Stimulated activated CD8-positive, alpha-beta memory T cell treated with anti-CD3 and anti-CD28 coated beads, Interleukin-4, amount 100 ng/mL, for 4 hours (primary cell): ENCODE results near the gene CACNA2D2.

Experiments used
- DNase-seq, 2 donors: peaks; one replicate each; pipeline ENCODE4 v3.0.0-alpha.2; 2020; ENCODE audit warnings: low read depth in 2 of 2, low spot score in 1 of 2

The CACNA2D2 gene

DNA sequence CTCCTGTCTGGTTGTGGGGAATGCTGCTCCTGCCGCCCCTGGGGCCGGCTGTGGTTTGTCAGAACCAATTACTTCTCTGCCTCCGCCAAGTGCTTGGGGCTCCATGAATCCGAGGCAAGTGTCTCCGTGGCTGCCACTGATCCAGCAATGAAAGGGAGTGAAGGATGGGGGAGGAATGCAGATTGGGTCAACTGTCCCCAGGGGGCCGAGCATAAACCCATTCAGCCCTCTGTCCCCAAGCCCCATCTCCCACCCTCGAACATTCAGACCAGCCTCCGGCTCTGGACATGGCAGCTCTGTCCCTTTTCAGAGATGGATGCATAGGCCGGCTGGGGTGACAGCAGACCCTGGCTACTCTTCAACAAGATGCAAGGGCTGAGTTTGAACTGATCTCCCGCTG, 35.5 kb downstream of the CACNA2D2 start:
- no peak for DNase-seq

- DNase-seq = no peak
These were observed 37.3 kb downstream of the CACNA2D2 start for GRCh38 chr3:50466177-50466576.

DNA sequence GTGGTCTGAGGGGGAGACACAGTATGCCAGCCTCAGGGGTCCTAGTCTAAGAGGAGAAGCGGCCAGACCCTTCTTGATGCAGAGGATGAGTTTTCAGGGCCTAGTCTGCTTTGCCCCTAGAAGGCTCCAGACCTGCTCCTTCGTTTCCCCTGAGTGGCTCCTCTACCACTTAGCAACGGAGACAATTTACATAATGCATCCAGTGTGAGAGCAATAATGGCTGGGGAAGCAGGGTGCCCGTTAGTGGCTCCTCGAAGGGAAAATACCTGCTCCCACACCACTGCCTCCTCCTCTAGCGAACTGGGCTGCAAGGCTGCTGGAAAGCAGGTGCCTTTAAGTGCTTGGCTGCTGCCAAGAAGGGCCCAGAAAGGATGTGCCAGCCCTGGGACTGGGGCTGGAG, 38.9 kb downstream of the CACNA2D2 start:
- DNase-seq = no peak

GRCh38 chr3:50459785-50460184, 43.6 kb downstream of the CACNA2D2 start:
- DNase-seq = no peak

- no peak for DNase-seq
These were observed 45.4 kb downstream of the CACNA2D2 start for GRCh38 chr3:50457988-50458387.

- no peak for DNase-seq
These were observed 48.0 kb downstream of the CACNA2D2 start for GRCh38 chr3:50455161-50456018.

DNA sequence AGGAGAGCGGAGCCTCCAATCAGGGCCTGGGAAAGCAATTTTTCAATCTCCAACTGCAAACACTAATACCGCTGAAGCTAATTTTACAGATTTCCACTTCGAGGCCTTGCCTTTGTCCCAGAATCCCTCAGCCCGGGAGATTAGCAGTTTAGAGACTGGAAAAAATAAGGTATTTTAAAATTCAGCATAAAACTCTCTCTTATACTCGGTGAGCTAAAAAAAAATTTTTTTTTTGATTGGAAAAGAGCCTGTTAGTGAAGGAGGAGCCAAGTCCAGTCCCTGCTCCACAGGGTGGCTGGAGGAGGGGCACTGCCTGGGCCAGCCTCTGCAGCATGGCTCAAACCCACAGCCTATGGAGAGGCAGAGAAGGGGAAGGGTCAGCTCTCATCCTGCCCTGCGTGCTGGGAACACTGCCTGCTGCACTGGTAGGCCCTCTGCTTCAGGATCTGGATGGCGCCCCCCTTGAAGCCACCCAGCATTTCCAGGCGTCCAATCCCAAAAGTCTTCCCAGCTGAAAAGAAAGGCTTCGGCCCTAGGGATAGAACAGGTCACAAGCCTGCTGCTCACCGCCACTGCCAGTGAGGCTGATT, 48.9 kb downstream of the CACNA2D2 start:
- DNase-seq = no peak

GRCh38 chr3:50453907-50454306, 49.5 kb downstream of the CACNA2D2 start:
- DNase-seq = no peak

DNA sequence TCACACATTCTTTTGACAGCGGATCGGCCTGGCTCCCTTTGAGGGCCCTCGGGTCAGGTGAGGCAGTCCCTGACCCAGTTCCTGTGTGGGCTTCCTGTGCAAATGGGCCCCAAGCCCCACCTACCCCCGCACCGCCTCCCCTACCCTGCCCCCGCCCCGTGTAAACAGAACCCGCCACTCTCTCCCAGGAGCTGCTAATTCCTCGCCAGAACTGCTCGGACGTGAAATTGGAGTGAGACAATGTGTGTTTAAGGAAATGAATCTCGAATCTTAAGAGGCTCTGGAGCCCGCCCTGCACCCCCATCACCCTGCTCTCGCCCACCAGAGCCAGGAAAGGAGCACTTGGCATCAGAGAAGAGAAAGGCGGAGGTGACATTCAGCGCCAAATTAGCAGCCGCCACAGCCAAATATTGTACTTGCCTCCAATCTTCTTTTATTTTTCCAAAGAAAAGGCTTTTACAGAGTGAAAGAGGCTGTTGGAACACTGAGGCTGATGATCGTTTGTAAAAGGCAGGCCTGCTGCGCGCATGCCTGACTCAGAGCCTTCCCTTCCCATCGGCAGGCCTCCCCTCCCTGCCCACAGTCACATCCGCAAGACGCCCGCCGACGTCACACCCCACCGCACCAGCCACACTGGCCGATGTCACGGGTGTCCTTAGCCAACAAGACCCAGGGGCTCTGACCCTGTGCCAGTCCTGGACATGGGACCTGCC, 53.1 kb downstream of the CACNA2D2 start:
- DNase-seq = peak; percentile 45 to 60

DNA sequence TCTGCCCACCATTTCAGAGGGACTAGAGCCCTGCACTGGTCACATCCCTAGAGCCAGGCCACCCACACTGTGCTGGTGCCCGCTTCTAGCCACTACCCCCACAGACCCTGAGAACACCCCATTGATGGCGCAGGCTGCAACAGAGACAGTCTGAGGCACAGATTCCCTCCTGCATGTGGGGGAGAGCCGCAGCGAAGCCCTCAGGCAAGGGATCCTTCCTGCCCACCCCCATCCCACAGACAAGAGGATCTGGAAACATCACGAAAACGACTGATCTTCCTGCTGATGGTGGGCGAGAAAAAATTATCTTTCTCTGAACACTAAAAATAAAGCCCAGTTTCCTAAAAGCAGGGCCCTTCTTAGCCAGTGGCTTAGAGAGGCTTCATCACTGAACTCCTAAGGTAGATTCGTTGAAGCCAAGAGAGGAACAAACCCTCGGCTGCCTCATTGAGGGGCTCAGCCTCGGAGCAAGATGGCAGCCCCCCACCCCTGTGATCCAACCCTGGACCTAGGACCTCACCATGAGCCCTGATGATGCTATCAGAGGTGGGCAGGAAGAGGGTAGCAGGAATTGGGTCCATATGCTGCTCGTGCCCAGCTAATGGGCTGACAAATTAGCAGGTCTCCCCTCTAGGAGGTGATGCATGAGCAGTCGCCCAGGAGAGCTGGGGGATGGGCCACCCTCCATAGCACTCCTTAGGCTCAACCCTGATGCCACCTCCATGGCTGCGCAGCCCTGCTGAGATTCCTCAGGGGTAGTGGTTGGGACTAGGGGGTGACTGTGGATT, 54.5 kb downstream of the CACNA2D2 start:
- no peak for DNase-seq

DNA sequence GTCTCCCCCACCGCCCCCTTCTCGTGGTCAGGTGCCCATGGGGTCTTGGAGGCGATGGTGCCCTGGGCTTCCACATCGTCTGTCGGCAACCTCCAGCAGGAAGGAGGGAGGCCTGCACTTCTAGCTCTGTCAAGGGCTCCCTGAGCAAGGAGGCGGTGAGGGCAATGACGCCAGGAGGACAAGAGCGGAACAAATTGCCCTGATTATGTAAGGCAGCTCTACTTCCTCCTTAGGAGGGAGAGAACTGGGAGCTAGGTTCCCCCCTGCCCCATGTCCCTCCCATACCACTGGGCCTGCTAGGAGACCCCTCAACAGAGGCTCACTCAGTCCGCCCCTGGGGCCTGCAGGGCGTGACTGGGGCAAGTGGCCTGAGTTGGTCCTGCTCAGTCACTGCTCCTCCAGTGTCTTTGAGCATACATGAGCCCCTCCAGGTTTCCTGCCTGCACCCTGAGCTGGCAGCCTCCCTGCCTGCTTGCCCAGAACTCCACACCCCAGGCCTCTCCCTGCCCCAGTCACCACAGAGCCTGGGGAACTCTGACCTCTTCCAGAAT, 56.1 kb downstream of the CACNA2D2 start:
- no peak for DNase-seq

DNA sequence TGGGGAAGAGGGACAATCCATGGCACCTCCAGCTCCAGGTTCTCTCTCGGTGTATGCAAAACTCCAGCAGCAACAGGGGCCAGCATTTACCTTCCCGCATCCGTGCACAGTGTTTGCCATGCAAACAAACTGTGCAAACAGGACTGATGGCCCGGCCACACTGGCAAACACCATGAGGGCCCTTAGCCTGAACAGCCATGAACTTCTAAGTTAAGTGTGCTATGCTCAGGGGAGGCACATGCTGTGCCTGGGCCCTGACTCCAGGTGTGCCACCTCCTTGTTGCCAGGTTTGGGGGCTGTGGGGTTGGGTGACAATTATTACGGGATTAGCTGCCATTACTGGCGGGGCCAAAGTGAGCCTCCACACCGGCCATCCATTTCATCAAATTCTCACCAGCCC, 57.5 kb downstream of the CACNA2D2 start:
- no peak for DNase-seq

- no peak for DNase-seq
These were observed 58.7 kb downstream of the CACNA2D2 start for GRCh38 chr3:50444782-50445181.

DNA sequence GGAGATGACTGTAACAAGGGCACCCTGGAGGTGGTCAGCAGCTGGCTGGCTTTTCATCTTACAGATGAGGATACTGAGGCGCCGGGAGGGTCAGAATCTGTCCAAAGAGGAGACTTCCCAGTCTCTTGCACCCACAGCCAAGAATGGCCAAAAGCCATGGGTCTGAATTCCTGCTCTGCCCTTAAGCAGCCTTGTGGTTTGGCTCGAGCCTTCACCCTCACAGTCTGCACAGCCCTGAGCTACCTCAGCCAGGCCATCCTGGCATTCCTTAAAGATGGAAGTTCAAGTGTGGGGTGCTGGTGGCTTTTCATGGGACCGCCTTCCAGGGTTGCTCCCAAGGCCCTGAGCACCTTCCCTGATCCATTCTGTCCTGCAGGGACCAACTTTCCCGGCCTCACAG, 59.2 kb downstream of the CACNA2D2 start:
- DNase-seq = no peak

DNA sequence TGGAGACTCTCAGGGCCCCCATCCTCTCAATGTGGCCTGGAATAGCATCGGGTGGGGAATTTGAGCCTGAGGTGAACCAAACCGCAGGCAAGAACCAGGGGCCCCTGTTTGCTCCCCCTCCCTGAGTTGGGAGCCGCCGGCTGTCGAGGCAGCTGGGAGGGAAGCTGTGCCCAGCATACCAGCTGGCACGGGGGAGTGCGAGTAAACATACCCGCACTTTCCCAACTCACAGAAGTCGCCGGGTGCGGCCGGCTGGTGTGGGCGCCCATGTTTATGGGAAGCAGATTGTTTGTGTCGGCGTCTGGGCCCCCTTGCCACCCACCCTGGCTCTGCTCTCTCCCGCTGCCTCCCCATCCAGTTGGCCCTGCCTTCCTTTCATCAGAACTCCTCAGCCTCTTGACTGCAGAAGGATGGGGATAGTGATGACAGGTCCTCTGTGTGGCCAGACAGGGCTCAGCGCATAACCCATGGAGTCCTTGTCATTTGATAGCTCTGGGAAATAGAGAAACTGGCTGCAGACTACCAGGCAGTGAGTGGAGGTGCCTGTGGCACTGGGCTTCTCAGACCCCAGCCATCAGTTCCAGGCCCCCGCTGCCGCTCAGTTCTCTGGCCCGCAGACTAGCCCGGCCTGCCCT, 60.4 kb downstream of the CACNA2D2 start:
- no peak for DNase-seq

GRCh38 chr3:50441424-50442217, 61.8 kb downstream of the CACNA2D2 start:
- no peak for DNase-seq

- DNase-seq = peak; percentile 32 to 65
These were observed 67.2 kb downstream of the CACNA2D2 start for GRCh38 chr3:50436114-50436674.

- no peak for DNase-seq
These were observed 67.9 kb downstream of the CACNA2D2 start for GRCh38 chr3:50435371-50436113.

GRCh38 chr3:50433954-50434353, 69.5 kb downstream of the CACNA2D2 start:
- DNase-seq = no peak
